Activated naive CD8-positive, alpha-beta T cell treated with anti-CD3 and anti-CD28 coated beads, Interleukin-2, amount 50 U/mL, for 24 hours (primary cell): ENCODE measurements around the gene TAAR8.
"Not testable (repeated sequence)": the region's sequence is repeated elsewhere in the genome, so short reads cannot be mapped to it uniquely, and the experiment has no call there.

Experiments
- ATAC-seq: fragments of 150-1000 bp; cut with Tn5 transposase; one replicate; pipeline ENCODE4 v1.10.0; 2021
- DNase-seq: peaks from one replicate; pipeline ENCODE4 v3.0.0; 2021
- H3K27ac Mint-ChIP-seq: one replicate; pipeline ENCODE4 v1.8.0; 2021; ENCODE audit warnings: mild to moderate bottlenecking, mixed read lengths
- H3K27me3 Mint-ChIP-seq: one replicate; pipeline ENCODE4 v1.8.0; 2021; ENCODE audit warnings: mixed read lengths
- H3K36me3 Mint-ChIP-seq: one replicate; pipeline ENCODE4 v1.8.0; 2021; ENCODE audit warnings: low read depth, mixed read lengths
- H3K4me1 Mint-ChIP-seq: one replicate; pipeline ENCODE4 v1.8.0; 2021; ENCODE audit warnings: mixed read lengths
- H3K4me3 Mint-ChIP-seq: one replicate; pipeline ENCODE4 v1.8.0; 2021; ENCODE audit warnings: mild to moderate bottlenecking, moderate library complexity, mixed read lengths
- H3K9me3 Mint-ChIP-seq: one replicate; pipeline ENCODE4 v1.8.0; 2021; ENCODE audit warnings: mixed read lengths

The TAAR8 gene

DNA sequence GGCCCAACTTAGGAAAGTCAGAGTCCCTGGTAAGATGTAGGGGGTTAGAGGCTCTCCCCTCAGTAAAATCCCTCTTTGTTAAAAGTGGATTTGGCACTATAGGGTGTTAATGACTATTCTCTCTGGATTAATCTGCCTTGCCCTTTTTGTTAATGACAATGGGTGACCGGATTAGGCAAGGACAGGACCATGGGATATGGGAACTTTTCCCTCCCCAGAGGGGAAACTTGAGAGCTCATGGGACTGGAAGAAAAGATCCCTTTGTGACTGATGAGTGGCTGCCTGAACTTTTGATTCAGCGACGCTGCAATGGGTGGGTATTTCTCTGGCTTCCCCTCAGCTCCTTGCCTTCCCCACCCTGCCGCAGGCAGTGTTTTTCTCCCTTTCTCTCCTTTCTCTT, 26.6 kb upstream of the TAAR8 start:
- no peaks in the 10 kb centered on the region for H3K9me3 Mint-ChIP-seq
- H3K27ac Mint-ChIP-seq, result no peak overlapping the region
- peaks cover 25% of the 10 kb centered on the region for H3K27me3 Mint-ChIP-seq
- no peak overlapping the region for H3K4me3 Mint-ChIP-seq
- peaks cover 2% of the 10 kb centered on the region for H3K4me1 Mint-ChIP-seq
- DNase-seq (no peak), ATAC-seq (no peak)
- H3K36me3 Mint-ChIP-seq, result no peaks in the 10 kb centered on the region

DNA sequence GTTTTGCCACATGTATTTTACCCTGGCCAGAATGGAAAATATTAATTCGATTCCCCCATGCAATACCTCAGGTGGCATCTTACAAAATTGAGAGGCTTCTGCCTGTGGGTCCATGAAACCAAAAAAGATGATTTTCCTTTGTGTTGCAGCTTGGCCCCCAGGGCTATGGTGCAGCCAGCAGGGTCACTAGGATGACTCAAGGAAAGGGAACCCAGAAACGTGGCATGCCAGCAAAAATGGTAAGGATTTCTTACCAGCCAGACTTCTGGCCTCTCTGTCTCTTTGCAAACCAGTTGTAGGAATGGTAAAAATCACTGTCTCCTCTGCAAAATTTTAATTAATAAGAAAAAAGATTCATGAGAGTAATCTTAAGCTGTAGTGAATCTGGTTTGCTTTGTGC, 26.0 kb upstream of the TAAR8 start:
- no peaks in the 10 kb centered on the region for H3K9me3 Mint-ChIP-seq
- no peak overlapping the region for H3K4me3 Mint-ChIP-seq
- peaks cover 2% of the 10 kb centered on the region for H3K4me1 Mint-ChIP-seq
- DNase-seq (no peak), ATAC-seq (no peak)
- no peak overlapping the region for H3K27ac Mint-ChIP-seq
- H3K36me3 Mint-ChIP-seq, result no peaks in the 10 kb centered on the region
- H3K27me3 Mint-ChIP-seq, result peaks cover 25% of the 10 kb centered on the region

DNA sequence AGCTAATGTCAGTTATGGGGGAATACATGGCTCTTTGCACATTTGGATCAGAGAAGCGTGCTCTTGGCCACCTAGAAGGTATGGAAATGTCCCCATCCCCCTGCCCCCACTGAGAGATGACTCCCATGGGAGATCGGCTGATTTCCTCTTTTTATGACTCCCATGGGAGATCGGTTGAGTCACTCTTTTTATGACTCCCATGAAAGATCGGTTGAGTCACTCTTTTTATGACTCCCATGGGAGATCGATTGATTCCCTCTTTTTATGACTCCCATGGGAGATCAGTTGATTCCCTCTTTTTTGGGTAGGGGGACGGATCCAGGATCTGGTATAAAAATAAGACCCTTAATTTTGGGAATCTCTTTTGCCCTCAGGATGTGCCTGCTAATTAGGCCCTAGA, 24.7 kb upstream of the TAAR8 start:
- ATAC-seq (no peak), DNase-seq (no peak)
- Mint-ChIP-seq H3K4me3 (no peak overlapping the region), H3K36me3 (no peaks in the 10 kb centered on the region), H3K4me1 (peaks cover 2% of the 10 kb centered on the region), H3K27me3 (peaks cover 23% of the 10 kb centered on the region), H3K27ac (no peak overlapping the region), H3K9me3 (no peaks in the 10 kb centered on the region)

DNA sequence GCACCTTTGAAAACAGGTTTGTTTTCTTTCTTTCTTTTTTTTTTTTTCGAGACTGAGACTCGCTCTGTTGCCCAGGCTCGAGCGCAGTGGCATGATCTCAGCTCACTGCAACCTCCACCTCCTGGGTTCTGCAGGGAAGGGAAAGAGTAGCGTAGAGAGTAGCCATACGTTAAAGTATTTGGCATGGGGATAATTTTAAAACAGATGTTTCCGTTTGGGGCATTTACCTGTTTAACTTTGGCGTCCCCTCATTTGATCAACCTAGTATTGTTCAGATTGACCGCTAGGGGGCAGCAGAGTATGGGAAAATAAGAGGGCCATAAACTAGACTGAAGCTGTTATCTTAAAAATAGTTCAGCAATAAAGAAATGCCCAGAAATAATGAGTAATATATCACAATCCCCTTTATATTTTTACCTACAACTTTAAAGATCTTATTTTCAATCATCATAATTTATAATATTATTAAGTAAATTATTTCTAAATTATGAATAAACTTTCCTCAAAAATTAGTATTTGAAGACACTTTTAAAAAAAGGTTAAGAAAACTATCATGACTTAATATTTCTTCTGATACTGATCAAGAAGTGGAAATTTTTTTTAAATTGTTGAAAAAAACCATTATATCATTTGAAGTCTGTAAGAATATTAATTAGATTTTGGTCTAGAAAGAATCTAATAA, 22.0 kb upstream of the TAAR8 start:
- no peaks in the 10 kb centered on the region for H3K9me3 Mint-ChIP-seq
- ATAC-seq (peak; percentile 68), DNase-seq (peak; percentile 75)
- H3K27me3 Mint-ChIP-seq, result peaks cover 11% of the 10 kb centered on the region
- H3K4me1 Mint-ChIP-seq, result peaks cover 2% of the 10 kb centered on the region
- H3K36me3 Mint-ChIP-seq, result no peaks in the 10 kb centered on the region
- peak overlapping the region; percentile 44 for H3K4me3 Mint-ChIP-seq
- no peak overlapping the region for H3K27ac Mint-ChIP-seq

DNA sequence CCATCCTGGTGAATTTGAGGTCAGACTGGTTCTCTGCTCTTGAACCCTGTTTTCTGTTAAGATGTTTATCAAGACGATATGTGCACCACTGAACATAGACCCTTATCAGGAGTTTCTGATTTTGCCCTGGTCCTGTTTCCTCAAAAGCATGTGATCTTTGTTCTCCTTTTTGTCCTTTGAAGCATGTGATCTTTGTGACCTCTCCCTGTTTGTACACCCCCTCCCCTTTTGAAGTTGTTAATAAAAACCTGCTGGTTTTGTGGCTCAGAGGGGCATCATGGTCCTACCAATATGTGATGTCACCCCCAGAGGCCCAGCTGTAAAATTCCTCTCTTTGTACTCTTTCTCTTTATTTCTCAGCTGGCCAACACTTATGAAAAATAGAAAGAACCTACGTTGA, 17.9 kb upstream of the TAAR8 start:
- DNase-seq, H3K36me3 Mint-ChIP-seq, H3K4me3 Mint-ChIP-seq, H3K27ac Mint-ChIP-seq, H3K27me3 Mint-ChIP-seq, H3K4me1 Mint-ChIP-seq, H3K9me3 Mint-ChIP-seq, ATAC-seq: not testable (repeated sequence)

DNA sequence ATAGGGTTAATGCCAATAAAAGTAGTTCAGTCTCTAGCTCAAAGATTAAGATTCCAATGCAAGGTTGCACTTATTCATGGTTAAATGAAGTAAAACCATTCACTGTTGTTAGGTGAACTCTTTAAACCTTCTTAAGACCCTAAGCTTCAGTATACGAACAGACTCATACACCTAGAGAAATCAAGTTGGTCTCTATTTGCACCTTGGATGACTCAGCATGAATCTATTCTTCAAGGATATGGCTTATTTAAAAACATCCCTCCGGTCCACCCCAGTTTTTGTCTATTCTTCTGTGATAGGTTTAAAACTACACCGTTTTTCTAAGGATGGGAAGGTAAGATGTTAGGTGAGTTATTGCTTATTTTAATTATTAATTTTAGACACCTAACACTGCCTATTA, 15.3 kb upstream of the TAAR8 start:
- Mint-ChIP-seq H3K4me3 (no peak overlapping the region), H3K4me1 (no peaks in the 10 kb centered on the region), H3K27ac (no peak overlapping the region), H3K36me3 (no peaks in the 10 kb centered on the region), H3K27me3 (peaks cover 19% of the 10 kb centered on the region), H3K9me3 (no peaks in the 10 kb centered on the region)
- DNase-seq (no peak), ATAC-seq (no peak)

DNA sequence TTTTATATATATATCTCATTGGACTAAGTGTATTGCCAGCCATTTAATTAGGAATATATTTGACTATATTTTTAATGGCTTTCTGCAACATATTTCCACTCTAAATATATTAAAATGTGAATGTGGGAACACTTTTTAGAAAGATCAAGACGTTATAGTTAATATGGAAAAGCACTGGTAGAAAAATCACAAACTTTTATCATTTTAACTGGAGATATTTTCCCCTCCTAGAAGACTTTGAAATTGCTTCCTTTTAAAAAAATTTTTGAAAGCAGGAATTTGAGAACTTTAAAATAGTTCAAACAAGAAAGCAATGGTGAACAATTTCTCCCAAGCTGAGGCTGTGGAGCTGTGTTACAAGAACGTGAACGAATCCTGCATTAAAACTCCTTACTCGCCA, 14.5 kb upstream of the TAAR8 start, which contains the start of gene TAAR9:
Gene TAAR9 (plus strand): TSS at position 301 of the 400 bp plus-strand sequence. CDS start 13 bp downstream, at position 314.
- ATAC-seq (no peak), DNase-seq (no peak)
- Mint-ChIP-seq H3K4me3 (no peak within 1 kb of the TSS), H3K27me3 (peaks cover 19% of the 10 kb centered on the region), H3K9me3 (no peaks in the 10 kb centered on the region), H3K27ac (no peak within 1 kb of the TSS), H3K4me1 (no peaks in the 10 kb centered on the region), H3K36me3 (no peaks in the 10 kb centered on the region)

DNA sequence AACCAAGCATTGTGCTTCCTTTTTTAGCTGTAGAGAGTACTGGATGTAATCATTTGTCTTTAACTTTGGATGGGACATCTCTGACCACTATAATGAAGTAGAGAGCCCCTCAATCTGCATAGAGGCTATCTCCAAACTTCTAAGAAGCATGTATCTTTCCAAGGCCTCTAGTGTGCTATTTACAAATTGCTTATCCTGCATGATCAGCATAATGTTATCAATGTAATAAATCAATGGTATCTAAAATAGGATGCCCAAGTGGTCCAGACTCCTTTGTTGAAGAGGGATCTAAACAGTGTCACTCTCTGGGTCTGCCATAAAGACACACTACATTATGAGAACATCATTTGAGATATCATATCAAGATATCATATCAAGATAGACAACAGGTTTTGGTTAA, 7.6 kb upstream of the TAAR8 start:
- ATAC-seq, result no peak
- no peak for DNase-seq
- Mint-ChIP-seq H3K4me3 (no peak overlapping the region), H3K27me3 (peaks cover 21% of the 10 kb centered on the region), H3K27ac (no peak overlapping the region), H3K9me3 (no peaks in the 10 kb centered on the region), H3K4me1 (no peaks in the 10 kb centered on the region), H3K36me3 (no peaks in the 10 kb centered on the region)

DNA sequence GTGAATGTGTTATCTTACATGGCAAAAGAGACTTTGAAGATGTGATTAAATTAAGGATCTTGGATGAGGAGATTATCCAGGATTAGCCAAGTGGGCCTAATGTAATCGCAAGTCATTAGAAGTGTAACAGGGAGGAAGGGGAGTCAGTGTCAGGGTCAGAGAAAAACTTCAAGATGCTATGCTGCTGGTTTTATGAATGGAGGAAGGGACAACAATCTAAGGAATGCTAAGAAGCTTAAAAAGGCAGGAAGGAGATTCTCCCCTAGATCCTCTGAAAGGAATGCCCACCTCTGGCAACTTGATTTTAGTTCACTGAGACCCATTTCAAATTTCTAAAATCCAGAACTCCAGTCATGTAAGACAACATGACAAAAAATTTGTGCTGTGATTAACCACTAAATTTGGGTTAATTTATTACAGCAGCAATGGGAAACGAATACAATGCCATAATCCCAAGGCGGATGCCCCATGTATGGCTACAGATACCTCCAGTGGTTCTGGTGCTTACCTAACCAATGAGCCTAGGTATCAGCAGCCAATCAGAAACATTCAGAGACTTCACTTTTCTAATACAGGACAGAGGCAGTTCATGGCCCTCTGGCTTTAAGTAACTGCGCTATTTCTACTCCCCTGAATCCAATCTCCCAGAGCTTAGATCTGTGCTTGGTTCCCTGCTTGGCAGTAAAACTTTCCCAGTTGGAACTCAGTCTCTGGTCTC, 3.6 kb upstream of the TAAR8 start:
- Mint-ChIP-seq H3K4me3 (no peak overlapping the region), H3K36me3 (no peaks in the 10 kb centered on the region), H3K9me3 (no peaks in the 10 kb centered on the region), H3K4me1 (no peaks in the 10 kb centered on the region), H3K27ac (no peak overlapping the region), H3K27me3 (peaks cover 15% of the 10 kb centered on the region)
- DNase-seq (no peak), ATAC-seq (no peak)

DNA sequence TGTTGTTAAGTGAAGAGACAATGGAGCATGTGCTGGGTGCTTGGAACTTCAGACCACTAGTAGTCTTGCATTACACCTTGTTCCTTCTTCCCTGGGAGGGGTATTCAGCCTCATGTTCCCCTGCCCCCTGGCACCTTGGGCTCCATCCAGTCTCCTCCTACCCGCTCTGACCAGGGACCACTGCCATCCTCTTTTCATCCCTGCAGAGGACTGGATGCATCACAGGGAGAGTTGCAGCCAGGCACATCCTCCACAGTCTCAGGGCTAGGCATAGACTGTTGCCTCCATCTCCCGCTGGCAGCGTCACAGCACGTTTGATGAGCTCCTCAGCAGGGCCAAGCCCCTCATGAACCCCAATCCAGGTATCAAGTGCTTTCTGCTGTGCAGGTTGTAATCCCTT, 1.3 kb upstream of the TAAR8 start:
- peaks cover 17% of the 10 kb centered on the region for H3K27me3 Mint-ChIP-seq
- H3K9me3 Mint-ChIP-seq, result no peaks in the 10 kb centered on the region
- no peak overlapping the region for H3K4me3 Mint-ChIP-seq
- DNase-seq, result no peak
- no peak for ATAC-seq
- no peaks in the 10 kb centered on the region for H3K4me1 Mint-ChIP-seq
- H3K36me3 Mint-ChIP-seq, result no peaks in the 10 kb centered on the region
- no peak overlapping the region for H3K27ac Mint-ChIP-seq

DNA sequence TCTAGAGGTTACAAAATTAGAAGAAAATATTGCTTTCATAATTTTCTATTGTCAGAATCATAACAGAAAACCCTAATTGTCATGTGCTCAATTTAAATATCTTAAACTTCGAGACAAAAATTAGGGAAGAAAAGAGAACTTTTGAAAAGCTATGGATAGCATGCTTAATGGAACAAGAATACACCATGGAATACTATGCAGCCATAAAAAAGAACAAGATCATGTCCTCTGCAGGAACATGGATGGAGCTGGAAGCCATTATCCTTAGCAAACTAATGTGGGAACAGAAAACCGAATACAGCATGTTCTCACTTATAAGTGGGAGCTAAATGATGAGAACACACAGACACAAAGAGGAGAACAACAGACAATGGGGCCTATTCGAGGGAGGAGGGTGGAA, 7.6 kb downstream of the TAAR8 start:
- H3K4me3 Mint-ChIP-seq, H3K9me3 Mint-ChIP-seq, H3K4me1 Mint-ChIP-seq, DNase-seq, H3K36me3 Mint-ChIP-seq, ATAC-seq, H3K27ac Mint-ChIP-seq: not testable (repeated sequence)
- H3K27me3 Mint-ChIP-seq, result peaks cover 14% of the 10 kb centered on the region

DNA sequence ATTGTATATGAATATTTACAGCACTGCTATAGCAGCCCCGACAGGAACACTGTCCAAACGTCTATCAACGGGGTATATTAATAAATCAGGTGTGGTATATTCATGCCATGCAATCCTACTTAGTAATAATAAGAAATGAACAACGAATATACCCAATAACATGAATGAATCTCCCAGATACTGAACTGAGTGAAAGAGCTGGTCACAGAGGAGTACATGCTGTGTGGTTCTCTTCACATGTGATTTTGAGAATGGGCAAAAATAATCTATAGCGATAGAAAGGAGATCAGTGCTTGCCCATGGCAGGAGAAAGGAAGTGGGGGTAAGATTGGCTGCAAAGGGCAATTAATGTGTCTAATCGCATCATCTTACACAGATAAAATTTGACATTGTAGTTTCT, 13.9 kb downstream of the TAAR8 start:
- Mint-ChIP-seq H3K9me3 (no peaks in the 10 kb centered on the region), H3K4me1 (no peaks in the 10 kb centered on the region), H3K27ac (no peak overlapping the region), H3K4me3 (no peak overlapping the region), H3K36me3 (no peaks in the 10 kb centered on the region), H3K27me3 (peaks cover 11% of the 10 kb centered on the region)
- ATAC-seq (no peak), DNase-seq (no peak)

DNA sequence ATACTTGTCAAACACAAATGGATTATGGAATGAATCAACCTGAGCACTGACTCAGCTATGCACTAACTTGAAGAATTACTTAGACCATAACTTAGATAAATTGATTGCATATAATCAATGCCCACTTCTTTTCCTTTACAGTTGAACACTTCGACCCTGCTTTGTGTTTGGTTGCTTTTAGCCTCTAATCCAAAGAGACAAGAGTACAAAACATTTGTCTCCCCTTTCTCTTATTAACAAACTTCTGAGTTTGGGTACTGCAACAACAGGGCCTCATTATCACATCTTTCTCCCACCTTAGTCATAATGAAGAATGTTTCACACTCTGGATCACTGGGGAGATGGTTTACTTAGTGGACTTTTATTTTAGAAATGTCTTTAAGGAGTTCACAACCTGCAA, 15.1 kb downstream of the TAAR8 start:
- no peak for DNase-seq
- H3K27ac Mint-ChIP-seq, result no peak overlapping the region
- H3K27me3 Mint-ChIP-seq, result peaks cover 11% of the 10 kb centered on the region
- H3K9me3 Mint-ChIP-seq, result no peaks in the 10 kb centered on the region
- no peaks in the 10 kb centered on the region for H3K4me1 Mint-ChIP-seq
- H3K36me3 Mint-ChIP-seq, result no peaks in the 10 kb centered on the region
- no peak overlapping the region for H3K4me3 Mint-ChIP-seq
- ATAC-seq, result no peak

DNA sequence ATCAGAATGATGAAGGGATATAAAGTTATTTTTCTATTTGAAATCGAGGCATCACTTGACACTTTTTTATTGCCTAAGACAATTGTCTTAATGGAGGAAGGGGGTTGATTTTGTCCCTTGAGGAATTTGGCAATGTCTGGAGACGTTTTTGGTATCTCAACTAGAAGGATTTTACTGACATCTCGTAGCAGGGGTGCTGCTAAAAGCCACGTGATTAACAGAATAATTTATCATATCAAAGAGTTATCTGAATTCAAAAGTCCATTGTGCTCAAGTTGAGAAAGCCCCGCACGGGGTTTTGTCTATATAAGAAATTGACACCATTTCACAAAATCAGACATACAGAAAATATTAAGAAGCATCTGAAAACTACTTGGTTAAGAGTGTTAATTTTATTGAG, 16.1 kb downstream of the TAAR8 start:
- Mint-ChIP-seq H3K27ac (no peak overlapping the region), H3K9me3 (no peaks in the 10 kb centered on the region), H3K4me3 (no peak overlapping the region), H3K36me3 (no peaks in the 10 kb centered on the region), H3K27me3 (peaks cover 13% of the 10 kb centered on the region), H3K4me1 (no peaks in the 10 kb centered on the region)
- ATAC-seq, result no peak
- no peak for DNase-seq

DNA sequence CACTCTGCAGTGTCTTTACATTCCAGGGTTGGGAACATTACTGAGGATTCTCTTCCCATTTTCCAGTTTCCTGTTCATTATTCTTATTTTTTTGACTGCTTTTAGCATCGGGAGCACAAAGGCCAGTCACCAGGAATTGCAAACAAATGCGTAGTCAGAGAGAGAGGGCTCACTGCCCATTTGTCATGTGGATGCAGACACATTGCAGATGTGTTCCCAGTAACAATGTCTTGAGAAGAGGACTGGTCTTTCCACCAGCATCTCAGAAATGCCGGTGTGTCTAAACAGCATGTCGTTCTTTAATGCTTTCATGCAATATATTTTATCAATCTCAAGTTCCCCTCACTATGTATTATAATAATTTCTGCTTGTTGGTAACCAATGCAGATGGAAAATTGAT, 16.7 kb downstream of the TAAR8 start:
- no peak overlapping the region for H3K4me3 Mint-ChIP-seq
- ATAC-seq (no peak), DNase-seq (no peak)
- H3K27me3 Mint-ChIP-seq, result peaks cover 15% of the 10 kb centered on the region
- no peaks in the 10 kb centered on the region for H3K9me3 Mint-ChIP-seq
- H3K36me3 Mint-ChIP-seq, result no peaks in the 10 kb centered on the region
- no peaks in the 10 kb centered on the region for H3K4me1 Mint-ChIP-seq
- H3K27ac Mint-ChIP-seq, result no peak overlapping the region
